CD14-positive monocyte (primary cell): ENCODE results near the gene PLCE1. TPM values are rescaled to one million over a fixed set of nuclear protein-coding genes. Genes with fewer than 3 reads are reported as not detected.
A peak's percentile ranks its signal among the peaks of the same experiment; 100 is the strongest.

Experiments used
- DNase-seq, 3 donors: peaks; one replicate each; pipeline ENCODE4 v3.0.0-alpha.2; 2011 to 2022
- H2AFZ ChIP-seq: 2 replicates; pipeline ENCODE4 v1.6.0; 2012; ENCODE audit warnings: mild to moderate bottlenecking, low read depth, low read length, inconsistent platforms; ENCODE audit not compliant: insufficient read depth, poor library complexity, severe bottlenecking
- H3K27ac ChIP-seq, 2 donors: 1 replicate in 1 of 2; 2 replicates in 1 of 2; pipeline ENCODE4 v1.5.1; 2012 to 2013; ENCODE audit warnings: low read length in 2 of 2, control low read depth in 1 of 2, inconsistent platforms in 1 of 2, low read depth in 1 of 2, mild to moderate bottlenecking in 1 of 2
- H3K27me3 ChIP-seq, 2 donors: one replicate each; pipeline versions ENCODE4 v1.6.0 to v1.6.1; 2011 to 2013; ENCODE audit warnings: low read length in 2 of 2; ENCODE audit not compliant: control insufficient read depth in 2 of 2, insufficient read depth in 2 of 2
- H3K36me3 ChIP-seq, 2 donors: replicated peaks in 1 of 2; 1 replicate in 1 of 2; 2 replicates in 1 of 2; pipeline versions ENCODE4 v1.5.1 to v1.6.1; 2012 to 2013; ENCODE audit warnings: low read length in 2 of 2, control low read depth in 1 of 2, inconsistent platforms in 1 of 2, mild to moderate bottlenecking in 1 of 2; ENCODE audit not compliant: insufficient read depth in 2 of 2, control insufficient read depth in 1 of 2
- H3K4me1 ChIP-seq, 2 donors: 1 replicate in 1 of 2; 2 replicates in 1 of 2; pipeline versions ENCODE4 v1.5.1 to v1.6.1; 2012 to 2013; ENCODE audit warnings: low read length in 2 of 2, control low read depth in 1 of 2, inconsistent platforms in 1 of 2, mild to moderate bottlenecking in 1 of 2, moderate library complexity in 1 of 2; ENCODE audit not compliant: insufficient read depth in 2 of 2, control insufficient read depth in 1 of 2
- H3K4me2 ChIP-seq: replicated peaks from 2 replicates; pipeline ENCODE3; 2012; ENCODE audit warnings: low read length, moderate library complexity, mild to moderate bottlenecking; ENCODE audit not compliant: poor library complexity, severe bottlenecking; ENCODE audit errors: extremely low read depth
- H3K4me3 ChIP-seq, 3 experiments: fragments of 200-600 bp in 1 of 3; sonication (generic) in 1 of 3; replicated peaks in 1 of 3; 1 replicate in 2 of 3; 2 replicates in 1 of 3; pipeline ENCODE4 v1.5.1; 2011 to 2013; ENCODE audit warnings: low read length in 3 of 3, mild to moderate bottlenecking in 3 of 3, control low read depth in 2 of 3, low read depth in 2 of 3, inconsistent platforms in 1 of 3, moderate library complexity in 1 of 3
- H3K79me2 ChIP-seq: 2 replicates; pipeline ENCODE4 v1.6.0; 2012; ENCODE audit warnings: mild to moderate bottlenecking, control low read depth, inconsistent platforms, low read length, moderate library complexity; ENCODE audit not compliant: insufficient read depth
- H3K9ac ChIP-seq: 2 replicates; pipeline ENCODE4 v1.6.0; 2017; ENCODE audit warnings: low read length, mild to moderate bottlenecking; ENCODE audit not compliant: insufficient read depth, poor library complexity, severe bottlenecking
- H3K9me3 ChIP-seq, 2 donors: replicated peaks in 1 of 2; 1 replicate in 1 of 2; 2 replicates in 1 of 2; pipeline versions ENCODE4 v1.5.1 to v1.6.1; 2012 to 2013; ENCODE audit warnings: low read length in 2 of 2, control low read depth in 1 of 2; ENCODE audit not compliant: control insufficient read depth in 1 of 2, insufficient read depth in 1 of 2
- H4K20me1 ChIP-seq: 2 replicates; pipeline ENCODE4 v1.6.0; 2012; ENCODE audit warnings: mild to moderate bottlenecking, low read length, control low read depth, moderate library complexity; ENCODE audit not compliant: insufficient read depth
- H3K27ac Mint-ChIP-seq, 7 donors: one replicate each; pipeline ENCODE4 v1.8.0; 2020; ENCODE audit warnings: mild to moderate bottlenecking in 7 of 7, mixed read lengths in 7 of 7, moderate library complexity in 6 of 7, inconsistent platforms in 2 of 7
- H3K27me3 Mint-ChIP-seq, 3 donors: one replicate each; pipeline ENCODE4 v1.8.0; 2021 to 2022; ENCODE audit warnings: low read depth in 3 of 3, mild to moderate bottlenecking in 3 of 3, mixed read lengths in 3 of 3, moderate library complexity in 3 of 3, inconsistent platforms in 1 of 3
- H3K36me3 Mint-ChIP-seq, 2 donors: one replicate each; pipeline ENCODE4 v1.8.0; 2020; ENCODE audit warnings: mixed read lengths in 2 of 2, inconsistent platforms in 1 of 2, mild to moderate bottlenecking in 1 of 2
- H3K4me1 Mint-ChIP-seq: one replicate; pipeline ENCODE4 v1.8.0; 2020; ENCODE audit warnings: mild to moderate bottlenecking, mixed read lengths
- H3K4me3 Mint-ChIP-seq, 2 donors: one replicate each; pipeline ENCODE4 v1.8.0; 2020; ENCODE audit warnings: mild to moderate bottlenecking in 2 of 2, mixed read lengths in 2 of 2, moderate library complexity in 1 of 2
- H3K9me3 Mint-ChIP-seq, 7 donors: one replicate each; pipeline ENCODE4 v1.8.0; 2020 to 2022; ENCODE audit warnings: mixed read lengths in 7 of 7, mild to moderate bottlenecking in 6 of 7, moderate library complexity in 6 of 7, inconsistent platforms in 2 of 7
- WGBS: methylation state at CpG from one replicate; pipeline ENCODE4 v1.1.5; 2013; ENCODE audit warnings: missing lambda C conversion rate; ENCODE audit not compliant: insufficient coverage; 5-methylcytosine and 5-hydroxymethylcytosine counted together
- intact Hi-C, 2 donors: fragments of 100-400 bp; cut with micrococcal nuclease; formaldehyde crosslinking; loops; one replicate each; pipeline versions ENCODE4 v1.15.0 to v1.15.1; 2023
- polyA plus RNA-seq, 3 donors: library from polyadenylated mRNA; depleted of rRNA in 1 of 3; unstranded in 2 of 3; stranded (reverse) in 1 of 3; fragments of 300-500 nt in 2 of 3; fragments of >200 nt in 1 of 3; fragmentation: Illumina TruSeq in 2 of 3; gene quantifications; 1 replicate in 2 of 3; 2 replicates in 1 of 3; pipeline ENCODE4 v1.2.3, GENCODE V29; 2012 to 2021
- TF ChIP-seq, protein P1 (sequence below): fragments of 200-600 bp; IDR thresholded peaks from one replicate; pipeline ENCODE4 v1.8.0; 2022; ENCODE audit warnings: antibody characterized with exemption, mild to moderate bottlenecking

PLCE1 gene
- polyA plus RNA-seq, 3 donors: 0.02 TPM; not detected in 1

DNA sequence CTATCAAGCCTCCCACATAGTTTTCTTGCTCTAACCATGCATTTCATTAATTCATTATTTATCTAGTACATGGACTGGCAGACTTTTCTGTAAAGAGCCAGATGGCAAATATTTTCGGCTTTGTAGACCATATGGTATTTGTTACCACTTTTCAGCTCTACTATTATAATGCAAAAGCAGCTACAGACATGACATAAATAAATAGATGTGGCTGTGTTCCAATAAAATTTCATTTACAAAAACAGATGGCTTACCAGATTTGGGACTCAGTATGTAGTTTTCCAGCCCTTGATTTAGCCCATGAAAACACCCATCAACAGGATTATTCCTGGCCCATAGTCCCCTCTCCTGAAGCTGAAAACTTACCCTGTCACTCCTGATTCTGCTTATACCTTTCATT is 32.1 kb downstream of the PLCE1 start:
- Histone ChIP-seq H3K79me2 (no peaks in the 10 kb centered on the region), H3K4me3 (no peak overlapping the region), H3K4me2 (no peak overlapping the region), H3K9me3 (peaks cover 16 to 18% of the 10 kb centered on the region in 2 donors), H3K9ac (no peak overlapping the region), H3K36me3 (no peaks in the 10 kb centered on the region), H4K20me1 (no peaks in the 10 kb centered on the region), H3K27ac (no peak overlapping the region), H3K4me1 (no peaks in the 10 kb centered on the region), H2AFZ (no peak overlapping the region), H3K27me3 (no peaks in the 10 kb centered on the region)
- intact Hi-C loops: no loop called here
- WGBS: no CpG with 5 or more reads among the region's 1 CpG
- H3K27ac Mint-ChIP-seq: no peak overlapping the region
- no peak overlapping the region for H3K4me3 Mint-ChIP-seq
- H3K9me3 Mint-ChIP-seq: peaks cover 8 to 24% (median 17%) of the 10 kb centered on the region in 7 donors
- peaks cover 2 to 4% (median 2%) of the 10 kb centered on the region in 3 donors for H3K27me3 Mint-ChIP-seq
- H3K4me1 Mint-ChIP-seq: no peaks in the 10 kb centered on the region
- no peak for DNase-seq
- TF ChIP-seq, protein P1, sequence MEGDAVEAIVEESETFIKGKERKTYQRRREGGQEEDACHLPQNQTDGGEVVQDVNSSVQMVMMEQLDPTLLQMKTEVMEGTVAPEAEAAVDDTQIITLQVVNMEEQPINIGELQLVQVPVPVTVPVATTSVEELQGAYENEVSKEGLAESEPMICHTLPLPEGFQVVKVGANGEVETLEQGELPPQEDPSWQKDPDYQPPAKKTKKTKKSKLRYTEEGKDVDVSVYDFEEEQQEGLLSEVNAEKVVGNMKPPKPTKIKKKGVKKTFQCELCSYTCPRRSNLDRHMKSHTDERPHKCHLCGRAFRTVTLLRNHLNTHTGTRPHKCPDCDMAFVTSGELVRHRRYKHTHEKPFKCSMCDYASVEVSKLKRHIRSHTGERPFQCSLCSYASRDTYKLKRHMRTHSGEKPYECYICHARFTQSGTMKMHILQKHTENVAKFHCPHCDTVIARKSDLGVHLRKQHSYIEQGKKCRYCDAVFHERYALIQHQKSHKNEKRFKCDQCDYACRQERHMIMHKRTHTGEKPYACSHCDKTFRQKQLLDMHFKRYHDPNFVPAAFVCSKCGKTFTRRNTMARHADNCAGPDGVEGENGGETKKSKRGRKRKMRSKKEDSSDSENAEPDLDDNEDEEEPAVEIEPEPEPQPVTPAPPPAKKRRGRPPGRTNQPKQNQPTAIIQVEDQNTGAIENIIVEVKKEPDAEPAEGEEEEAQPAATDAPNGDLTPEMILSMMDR: no peak
- no peaks in the 10 kb centered on the region for H3K36me3 Mint-ChIP-seq

DNA sequence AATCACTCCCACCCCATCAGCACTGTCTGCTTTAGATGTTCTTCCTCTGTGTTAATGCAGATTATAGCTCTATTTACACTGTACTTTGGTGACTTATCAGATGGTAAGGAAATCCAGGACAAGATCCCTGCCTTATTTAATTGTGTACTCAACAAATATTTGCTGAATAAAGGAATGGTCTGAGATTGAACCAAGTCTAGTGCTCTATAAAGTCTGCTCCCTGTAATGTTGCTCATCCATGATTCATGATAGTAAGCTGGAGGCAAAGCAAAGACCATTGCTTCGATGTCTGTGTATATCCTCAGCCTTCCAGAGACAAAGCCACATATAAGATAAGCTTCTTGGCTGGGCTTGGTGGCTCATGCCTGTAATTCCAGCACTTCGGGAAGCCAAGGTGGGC is 33.5 kb downstream of the PLCE1 start:
- TF ChIP-seq, protein P1: no peak
- no peak overlapping the region for H3K4me3 ChIP-seq
- H2AFZ ChIP-seq: no peak overlapping the region
- H3K27ac ChIP-seq: no peak overlapping the region
- H3K27ac Mint-ChIP-seq: peak overlapping the region in 1 of 7 donors; percentile 76
- no peaks in the 10 kb centered on the region for H3K36me3 Mint-ChIP-seq
- H3K9me3 Mint-ChIP-seq: peaks cover 8 to 28% (median 17%) of the 10 kb centered on the region in 7 donors
- no peak overlapping the region for H3K4me2 ChIP-seq
- peaks cover 16 to 25% of the 10 kb centered on the region in 2 donors for H3K9me3 ChIP-seq
- no peaks in the 10 kb centered on the region for H3K36me3 ChIP-seq
- H3K79me2 ChIP-seq: no peaks in the 10 kb centered on the region
- WGBS: 100% methylated on average over 1 of the region's 2 CpGs
- peaks cover 0 to 3% (median 2%) of the 10 kb centered on the region in 3 donors for H3K27me3 Mint-ChIP-seq
- H3K27me3 ChIP-seq: no peaks in the 10 kb centered on the region
- H3K4me1 Mint-ChIP-seq: no peaks in the 10 kb centered on the region
- H3K9ac ChIP-seq: no peak overlapping the region
- intact Hi-C loops: no loop called here
- H4K20me1 ChIP-seq: no peaks in the 10 kb centered on the region
- no peak overlapping the region for H3K4me3 Mint-ChIP-seq
- H3K4me1 ChIP-seq: no peaks in the 10 kb centered on the region
- no peak for DNase-seq
